Right forelimb (tissue), 1 donor: ENCODE measurements around the gene DESI2.
"Not testable (repeated sequence)": the region's sequence is repeated elsewhere in the genome, so short reads cannot be mapped to it uniquely, and the experiment has no call there.

Source experiments
- DNase-seq: peaks from one replicate; pipeline ENCODE4 v3.0.0-alpha.2; 2018

Gene DESI2

DNA sequence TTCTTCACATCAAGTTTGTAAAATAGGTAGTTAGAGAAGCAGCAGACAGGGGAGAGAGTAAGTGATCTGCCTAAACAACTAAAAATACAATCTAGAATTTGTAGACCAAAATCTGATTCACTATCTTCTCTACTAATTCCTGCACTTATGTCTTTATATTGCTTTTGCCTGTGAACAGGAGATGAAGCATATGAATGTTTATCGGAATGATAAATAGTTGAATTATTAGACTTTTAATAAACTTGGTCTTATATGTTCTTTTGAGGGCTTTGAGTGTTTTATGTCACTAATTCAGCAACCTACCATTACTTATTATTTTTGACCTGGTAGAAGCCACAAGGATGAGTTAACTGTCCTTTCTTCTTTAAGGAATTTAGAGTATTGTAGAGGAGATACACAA lies 2.3 kb downstream of the DESI2 start:
- DNase-seq, result no peak

- no peak for DNase-seq
Observed at GRCh38 chr1:244657421-244657820, 4.5 kb downstream of the DESI2 start.

DNA sequence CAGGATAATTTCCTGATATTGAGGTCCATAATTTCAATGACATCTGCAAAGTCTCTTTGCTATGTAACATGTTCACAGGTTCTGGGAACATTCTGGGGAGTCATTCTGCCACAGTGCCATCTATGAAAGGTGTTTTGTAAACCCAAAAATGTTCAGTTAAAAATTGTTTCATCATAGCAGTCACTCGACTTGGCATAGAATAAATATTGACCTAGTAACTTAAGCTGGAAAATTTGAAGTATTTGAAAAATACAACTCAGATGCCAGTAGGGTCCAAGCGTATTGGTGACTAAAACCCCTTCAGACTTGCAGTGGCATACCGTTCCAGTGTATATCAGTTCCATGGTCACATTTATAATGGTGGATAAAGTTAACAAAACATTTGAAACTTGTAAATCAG lies 6.8 kb downstream of the DESI2 start:
- DNase-seq, result no peak

DNA sequence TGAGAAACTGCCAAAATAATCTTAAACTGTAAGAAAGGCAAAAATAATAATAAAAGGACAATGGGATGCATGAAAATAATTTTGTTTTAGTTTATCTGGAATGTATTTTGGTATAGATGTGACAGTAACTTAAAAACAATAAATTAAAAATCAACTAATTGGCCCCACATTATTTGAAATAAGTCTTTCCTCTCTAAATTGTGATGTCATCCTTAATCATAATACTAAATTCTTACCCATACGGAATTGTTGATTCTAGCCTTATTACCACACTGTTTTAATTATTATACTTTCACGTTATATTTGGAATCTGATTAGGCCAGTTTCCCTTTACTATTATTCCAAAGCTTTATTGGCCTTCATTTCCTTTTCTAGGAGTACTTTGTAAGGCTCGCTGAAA lies 7.7 kb downstream of the DESI2 start:
- no peak for DNase-seq

DNA sequence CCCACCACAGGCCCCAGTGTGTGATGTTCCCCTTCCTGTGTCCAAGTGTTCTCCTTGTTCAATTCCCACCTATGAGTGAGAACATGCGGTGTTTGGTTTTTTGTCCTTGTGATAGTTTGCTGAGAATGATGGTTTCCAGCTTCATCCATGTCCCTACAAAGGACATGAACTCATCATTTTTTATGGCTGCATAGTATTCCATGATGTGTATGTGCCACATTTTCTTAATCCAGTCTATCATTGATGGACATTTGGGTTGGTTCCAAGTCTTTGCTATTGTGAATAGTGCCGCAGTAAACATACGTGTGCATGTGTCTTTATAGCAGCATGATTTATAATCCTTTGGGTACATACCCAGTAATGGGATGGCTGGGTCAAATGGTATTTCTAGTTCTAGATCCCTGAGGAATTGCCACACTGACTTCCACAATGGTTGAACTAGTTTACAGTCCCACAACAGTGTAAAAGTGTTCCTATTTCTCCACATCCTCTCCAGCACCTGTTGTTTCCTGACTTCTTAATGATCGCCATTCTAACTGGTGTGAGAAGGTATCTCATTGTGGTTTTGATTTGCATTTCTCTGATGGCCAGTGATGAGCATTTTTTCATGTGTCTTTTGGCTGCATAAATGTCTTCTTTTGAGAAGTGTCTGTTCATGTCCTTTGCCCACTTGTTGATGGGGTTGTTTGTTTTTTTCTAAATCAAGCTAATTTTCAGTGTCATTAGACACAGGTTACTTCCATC lies 8.8 kb downstream of the DESI2 start:
- DNase-seq, result not testable (repeated sequence)

GRCh38 chr1:244662599-244662998 lies 9.7 kb downstream of the DESI2 start:
- DNase-seq, result no peak

- DNase-seq, result no peak
Observed at GRCh38 chr1:244664353-244664752, 11.4 kb downstream of the DESI2 start.

- DNase-seq, result no peak
Observed at GRCh38 chr1:244665771-244666217, 12.9 kb downstream of the DESI2 start.

GRCh38 chr1:244666672-244667418 lies 13.9 kb downstream of the DESI2 start:
- not testable (repeated sequence) for DNase-seq

GRCh38 chr1:244667797-244668196 lies 14.9 kb downstream of the DESI2 start:
- DNase-seq, result no peak

GRCh38 chr1:244672946-244673682 lies 20.2 kb downstream of the DESI2 start:
- peak; percentile 48 for DNase-seq

GRCh38 chr1:244674446-244674845 lies 21.5 kb downstream of the DESI2 start:
- DNase-seq, result no peak

DNA sequence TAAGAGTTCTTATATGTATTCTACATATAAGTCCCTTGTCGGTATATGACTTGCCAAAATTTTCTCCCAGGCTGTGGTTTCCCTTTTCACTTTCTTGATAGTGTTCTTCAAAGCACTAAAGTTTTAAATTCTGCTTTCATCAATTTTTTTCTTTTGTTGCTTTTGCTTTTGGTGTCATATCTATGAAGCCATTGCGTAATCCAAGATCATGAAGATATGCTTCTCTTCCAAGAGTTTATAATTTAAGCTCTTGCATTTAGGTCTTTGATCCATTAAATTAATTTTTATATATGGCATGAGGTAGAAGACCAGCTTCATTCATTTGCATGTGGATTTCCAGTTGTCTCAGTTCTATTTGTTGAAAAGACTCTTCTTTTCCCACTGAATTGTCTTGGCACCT lies 22.2 kb downstream of the DESI2 start:
- no peak for DNase-seq

- DNase-seq, result no peak
Observed at GRCh38 chr1:244678697-244679096, 25.8 kb downstream of the DESI2 start.

DNA sequence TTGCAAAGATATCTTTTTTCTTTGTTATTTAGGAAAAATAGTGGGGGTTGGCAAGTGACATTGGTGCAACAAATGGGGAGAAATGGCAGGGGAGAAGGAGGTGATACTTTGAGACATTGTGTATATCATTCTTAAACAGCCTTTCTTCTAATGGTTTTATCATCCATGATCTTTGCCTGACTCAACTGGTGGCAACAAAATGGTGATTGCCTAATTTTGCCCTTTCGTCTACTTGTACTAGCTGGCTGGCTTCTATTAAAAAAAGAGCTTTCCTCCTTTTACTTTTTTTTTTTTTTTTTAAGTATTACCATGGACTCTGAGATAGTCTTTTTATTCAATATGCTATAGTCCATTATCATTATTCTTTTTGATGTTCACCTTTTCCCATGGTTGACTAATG lies 27.7 kb downstream of the DESI2 start:
- DNase-seq, result no peak

DNA sequence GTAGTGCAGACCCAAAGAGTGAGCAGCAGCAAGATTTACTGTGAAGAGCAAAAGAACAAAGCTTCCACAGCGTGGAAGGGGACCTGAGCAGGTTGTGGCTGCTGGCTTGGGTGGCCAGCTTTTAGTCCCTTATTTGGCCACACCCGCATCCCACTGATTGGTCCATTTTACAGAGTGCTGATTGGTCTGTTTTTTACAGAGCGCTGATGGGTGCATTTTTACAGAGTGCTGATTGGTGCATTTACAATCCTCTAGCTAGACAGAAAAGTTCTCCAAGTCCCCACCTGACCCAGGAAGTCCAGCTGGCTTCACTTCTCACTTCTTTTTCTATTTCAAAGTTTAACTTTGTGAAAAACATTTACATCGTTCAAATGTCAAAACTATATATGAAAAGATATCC lies 29.2 kb downstream of the DESI2 start:
- DNase-seq, result not testable (repeated sequence)

- no peak for DNase-seq
Observed at GRCh38 chr1:244695937-244696336, 43.0 kb downstream of the DESI2 start.

DNA sequence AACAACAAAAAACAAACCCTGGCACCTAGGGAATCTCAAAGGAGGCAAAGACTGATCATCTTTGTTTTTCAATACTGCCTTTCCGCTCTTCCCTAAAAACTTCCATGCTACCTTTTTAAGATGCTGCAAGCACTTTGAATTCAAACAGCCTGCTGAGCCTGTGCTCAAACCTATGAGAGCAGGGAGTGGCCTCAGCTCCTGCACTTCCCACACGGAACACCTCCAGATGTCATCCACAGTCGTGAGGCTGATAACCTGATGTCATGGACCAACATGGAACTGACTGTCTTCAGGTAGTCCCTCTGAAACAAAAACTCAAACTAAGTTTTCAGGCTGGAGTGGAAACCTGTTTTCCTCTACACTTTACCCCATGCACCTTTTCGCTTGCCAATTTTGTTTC lies 46.8 kb downstream of the DESI2 start:
- no peak for DNase-seq

- DNase-seq, result no peak
Observed at GRCh38 chr1:244700808-244701207, 47.9 kb downstream of the DESI2 start.

DNA sequence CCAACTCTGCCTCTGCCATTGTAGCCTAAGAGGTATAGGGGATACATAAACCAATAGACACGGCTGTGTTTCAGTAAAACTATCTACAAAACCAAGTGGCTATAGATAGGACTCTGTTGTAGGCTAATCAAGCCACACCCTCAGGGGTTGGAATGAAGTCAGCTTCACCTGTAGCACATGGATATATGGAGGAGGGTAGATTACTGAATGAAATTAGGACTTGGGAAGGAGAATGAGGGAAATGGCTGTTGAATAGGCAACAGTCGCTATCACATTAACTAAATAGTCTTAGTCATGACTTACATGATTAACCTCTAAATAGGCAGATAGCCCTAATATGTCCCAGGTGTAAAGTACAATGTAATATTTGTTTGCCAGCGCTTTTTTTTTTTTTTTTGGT lies 49.7 kb downstream of the DESI2 start:
- DNase-seq, result no peak

GRCh38 chr1:244704107-244704506 lies 51.2 kb downstream of the DESI2 start:
- DNase-seq, result no peak

- no peak for DNase-seq
Observed at GRCh38 chr1:244705261-244706234, 52.6 kb downstream of the DESI2 start.
